ENCODE data around the gene CMIP.

CMIP gene

DNA sequence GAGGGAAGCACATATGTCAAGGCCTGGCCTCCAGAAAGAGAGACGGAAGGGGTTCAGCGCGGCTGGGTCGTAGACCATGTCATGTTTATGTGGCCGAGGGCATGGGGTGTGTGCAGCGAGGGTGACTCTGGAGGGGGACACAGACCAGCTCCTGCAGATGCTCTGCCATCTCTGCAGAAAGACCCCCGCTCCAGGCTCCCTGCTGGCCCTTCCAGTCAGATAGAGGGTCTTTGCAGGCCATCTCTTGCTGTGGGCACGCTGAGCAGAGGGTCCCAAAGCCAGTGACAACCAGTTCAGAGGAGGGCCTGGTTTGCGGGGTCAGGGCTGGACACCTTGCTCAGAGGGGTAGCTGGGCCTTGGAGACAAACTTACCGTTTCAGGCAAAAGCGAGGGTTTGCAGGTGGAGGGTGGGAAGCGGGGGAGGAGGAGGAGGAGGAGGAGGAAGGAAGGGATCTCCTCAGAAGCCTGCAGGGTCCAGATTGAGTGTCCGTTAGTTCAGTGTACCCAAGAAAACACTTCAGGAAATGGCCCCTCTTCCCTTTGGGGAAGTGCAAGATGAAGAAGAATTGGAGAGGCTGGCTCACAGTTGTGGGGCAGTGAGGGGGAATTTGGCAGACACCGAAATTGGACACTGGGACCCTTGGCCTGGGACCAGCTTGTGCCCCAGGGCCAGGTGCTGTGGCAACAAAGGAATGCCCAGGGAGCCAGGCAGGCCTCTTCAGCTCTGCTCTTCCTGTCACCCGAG lies 102.8 kb downstream of the CMIP start:
- TF ChIP-seq, protein P1, sequence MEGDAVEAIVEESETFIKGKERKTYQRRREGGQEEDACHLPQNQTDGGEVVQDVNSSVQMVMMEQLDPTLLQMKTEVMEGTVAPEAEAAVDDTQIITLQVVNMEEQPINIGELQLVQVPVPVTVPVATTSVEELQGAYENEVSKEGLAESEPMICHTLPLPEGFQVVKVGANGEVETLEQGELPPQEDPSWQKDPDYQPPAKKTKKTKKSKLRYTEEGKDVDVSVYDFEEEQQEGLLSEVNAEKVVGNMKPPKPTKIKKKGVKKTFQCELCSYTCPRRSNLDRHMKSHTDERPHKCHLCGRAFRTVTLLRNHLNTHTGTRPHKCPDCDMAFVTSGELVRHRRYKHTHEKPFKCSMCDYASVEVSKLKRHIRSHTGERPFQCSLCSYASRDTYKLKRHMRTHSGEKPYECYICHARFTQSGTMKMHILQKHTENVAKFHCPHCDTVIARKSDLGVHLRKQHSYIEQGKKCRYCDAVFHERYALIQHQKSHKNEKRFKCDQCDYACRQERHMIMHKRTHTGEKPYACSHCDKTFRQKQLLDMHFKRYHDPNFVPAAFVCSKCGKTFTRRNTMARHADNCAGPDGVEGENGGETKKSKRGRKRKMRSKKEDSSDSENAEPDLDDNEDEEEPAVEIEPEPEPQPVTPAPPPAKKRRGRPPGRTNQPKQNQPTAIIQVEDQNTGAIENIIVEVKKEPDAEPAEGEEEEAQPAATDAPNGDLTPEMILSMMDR (IDR thresholded peaks at IDR 0.05; ENCODE audit: low read length, missing control alignments): no peak
- H3K4me3 ChIP-seq (replicated peaks; ENCODE audit: low read depth, low read length): no peak overlapping the region
- DNase-seq (ENCODE audit: low read depth): no peak

DNA sequence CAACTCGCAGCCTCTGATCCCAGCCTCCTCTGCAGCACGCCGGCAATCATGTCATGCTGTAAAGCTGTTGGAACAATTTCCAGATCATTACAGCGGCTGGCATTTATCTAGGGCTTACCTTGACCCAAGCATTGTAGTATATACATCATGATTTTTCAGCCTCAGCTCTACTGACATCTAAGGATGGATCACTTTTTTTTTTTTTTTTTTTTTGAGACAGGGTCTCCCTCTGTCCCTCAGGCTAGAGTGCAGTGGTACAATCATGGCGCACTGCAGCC lies 103.3 kb downstream of the CMIP start:
- no peak for DNase-seq (ENCODE audit: low read depth)
- H3K4me3 ChIP-seq (replicated peaks; ENCODE audit: low read depth, low read length): no peak overlapping the region
- TF ChIP-seq, protein P1 (IDR thresholded peaks at IDR 0.05; ENCODE audit: low read length, missing control alignments): no peak

DNA sequence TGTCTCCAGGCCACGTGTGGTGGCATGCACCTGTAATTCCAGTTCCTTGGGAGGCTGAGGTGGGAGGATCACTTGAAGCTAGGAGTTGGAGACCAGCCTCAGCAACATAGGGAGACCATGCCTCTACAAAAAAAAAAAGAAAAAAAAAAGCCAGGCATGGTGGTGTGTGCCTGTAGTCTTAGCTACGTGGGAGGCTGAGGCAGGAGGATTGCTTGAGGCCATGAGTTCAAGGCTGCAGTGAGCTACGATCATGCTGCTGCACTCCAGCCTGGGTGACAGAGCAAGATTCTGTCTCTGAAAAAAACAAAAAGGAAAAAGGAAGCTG lies 103.9 kb downstream of the CMIP start:
- no peak overlapping the region for H3K4me3 ChIP-seq (replicated peaks; ENCODE audit: low read depth, low read length)

DNA sequence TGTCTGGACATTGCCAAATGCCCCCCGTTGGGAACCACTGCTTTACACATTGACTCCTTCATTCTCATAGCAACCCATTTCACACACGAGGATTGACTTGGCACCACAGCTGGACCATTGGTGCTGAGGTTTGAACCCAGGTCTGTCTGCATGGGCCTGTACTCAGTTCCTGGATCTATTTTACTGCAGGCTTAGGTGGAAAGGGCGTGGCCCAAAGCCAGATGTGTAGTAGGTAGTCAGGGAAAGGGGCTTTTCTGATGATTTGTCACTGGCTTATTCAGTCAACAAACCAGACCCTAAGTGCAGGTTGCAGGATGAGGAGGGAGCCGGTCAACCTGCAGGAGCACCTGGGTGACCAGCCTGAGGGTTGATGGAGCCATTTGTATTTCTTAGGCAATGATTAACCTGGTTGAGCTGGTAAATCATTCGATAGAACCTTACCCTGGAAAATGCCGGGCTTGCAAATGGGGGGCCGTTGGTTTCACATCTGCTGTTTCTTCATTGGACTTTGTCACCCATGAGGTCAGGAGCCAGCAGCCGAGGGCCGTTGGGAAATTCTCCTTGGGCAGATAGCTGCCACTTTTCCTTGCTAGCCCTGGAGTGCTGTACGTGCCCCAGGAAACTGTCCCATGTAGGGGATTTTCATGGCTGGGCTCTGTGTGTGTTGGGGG lies 104.4 kb downstream of the CMIP start:
- no peak overlapping the region for H3K4me3 ChIP-seq (replicated peaks; ENCODE audit: low read depth, low read length)
- TF ChIP-seq, protein P1 (IDR thresholded peaks at IDR 0.05; ENCODE audit: low read length, missing control alignments): no peak
- DNase-seq (ENCODE audit: low read depth): no peak

More for the DNA sequence above, 103.9 kb downstream of the CMIP start:
- TF ChIP-seq, protein P1 (IDR thresholded peaks at IDR 0.05; ENCODE audit: low read length, missing control alignments): no peak
- DNase-seq (ENCODE audit: low read depth): no peak

DNA sequence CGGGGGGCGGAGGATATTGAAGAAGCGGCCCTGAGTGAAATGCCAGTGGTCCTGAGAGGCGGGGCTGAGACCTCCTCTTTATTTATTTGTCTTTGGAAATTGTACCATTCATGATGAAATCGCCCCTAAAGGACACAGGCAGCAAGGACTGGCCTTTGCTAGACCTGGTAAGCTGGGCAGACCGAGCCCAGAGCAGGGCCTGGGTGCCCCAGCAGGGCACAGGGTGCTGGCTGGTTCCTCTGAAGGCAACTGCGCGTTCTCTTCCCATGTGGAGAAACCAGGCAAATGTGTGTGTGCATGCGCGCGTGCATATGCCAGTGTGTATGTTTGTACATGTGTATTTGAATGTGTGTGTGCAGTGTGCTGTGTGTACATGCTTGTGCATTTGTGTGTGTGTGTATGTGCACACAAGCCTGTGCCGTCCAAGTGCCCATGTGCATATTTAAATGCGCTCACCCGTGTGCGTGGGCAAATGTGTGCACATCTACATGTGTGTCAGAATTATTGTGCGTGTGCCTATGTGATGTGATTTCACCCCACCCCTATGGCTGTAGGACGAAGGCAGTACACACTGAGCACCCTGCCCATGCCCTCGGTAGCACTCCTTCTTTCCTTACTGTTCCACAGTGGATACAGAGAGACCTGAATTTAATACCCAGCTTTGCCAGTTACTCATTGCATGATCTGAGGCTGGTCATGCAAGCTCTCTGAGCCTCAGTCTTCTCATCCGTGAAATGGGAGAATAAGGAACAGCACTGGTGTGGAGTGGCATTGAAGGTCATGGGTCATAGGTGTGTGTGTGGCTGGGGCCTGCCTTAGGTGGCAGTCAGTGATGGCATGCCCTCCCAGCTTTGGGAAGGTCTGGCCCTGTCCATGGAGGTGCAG lies 105.2 kb downstream of the CMIP start:
- DNase-seq (ENCODE audit: low read depth): no peak
- TF ChIP-seq, protein P1 (IDR thresholded peaks at IDR 0.05; ENCODE audit: low read length, missing control alignments): no peak
- H3K4me3 ChIP-seq (replicated peaks; ENCODE audit: low read depth, low read length): no peak overlapping the region

DNA sequence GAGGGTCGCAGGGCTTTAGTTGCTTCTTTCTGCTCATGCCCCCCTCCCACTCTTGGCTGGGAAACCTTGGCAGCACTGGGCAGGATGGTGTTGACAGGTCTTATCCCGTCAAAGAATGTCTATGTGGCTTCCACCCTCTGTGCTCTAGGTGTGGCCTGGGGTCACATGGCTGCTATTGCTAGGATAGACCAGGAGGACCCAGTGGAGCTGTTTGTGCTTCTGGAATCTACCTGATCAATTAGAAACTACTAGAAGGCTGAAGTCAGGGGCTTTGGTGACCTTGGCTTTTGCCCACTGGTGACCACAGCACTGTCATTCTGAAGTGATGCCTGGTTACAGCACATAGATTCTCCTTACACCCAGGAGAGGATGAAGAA lies 105.8 kb downstream of the CMIP start:
- DNase-seq (ENCODE audit: low read depth): no peak
- TF ChIP-seq, protein P1 (IDR thresholded peaks at IDR 0.05; ENCODE audit: low read length, missing control alignments): no peak
- no peak overlapping the region for H3K4me3 ChIP-seq (replicated peaks; ENCODE audit: low read depth, low read length)
